GM12878 (cell line): ENCODE measurements around the gene GPR107. TPM values are rescaled to one million over a fixed set of nuclear protein-coding genes. Genes with fewer than 3 reads are reported as not detected.

Source experiments
- ATAC-seq: fragments of 200-7000 bp; cut with Tn5 transposase; 3 replicates; pipeline ENCODE4 v1.9.1; 2020; ENCODE audit warnings: mild to moderate bottlenecking, moderate library complexity
- BruUV-seq: library from RNA; stranded (reverse); fragments of 400-500 nt; replicated peaks from 2 replicates; lab custom pipeline; 2021; lab: Mats Ljungman, UMichigan
- CTCF ChIA-PET: fragments of 300-600 bp; sonication (Branson Sonifier 250); formaldehyde crosslinking; extraction: SDS; loops from one replicate; lab custom pipeline; 2021; ENCODE audit warnings: inconsistent platforms; lab: Yijun Ruan, JAX
- POLR2A ChIA-PET: fragments of 350-600 bp; formaldehyde crosslinking; extraction: SDS; loops from one replicate; lab custom pipeline; 2021; ENCODE audit warnings: inconsistent platforms; lab: Charles Lee
- RAD21 ChIA-PET: fragments of 300-600 bp; sonication (Branson Sonifier 250); formaldehyde crosslinking; loops from one replicate; lab custom pipeline; 2023; ENCODE audit warnings: antibody characterized with exemption; ENCODE audit not compliant: unreplicated experiment; lab: Charles Lee
- SMC1A ChIA-PET: fragments of 300-600 bp; sonication (Branson Sonifier 250); formaldehyde crosslinking; loops from one replicate; lab custom pipeline; 2023; ENCODE audit not compliant: unreplicated experiment, uncharacterized antibody; lab: Charles Lee
- DNase-seq: peaks from one replicate; pipeline ENCODE4 v3.0.0-alpha.2; 2011; ENCODE audit warnings: low read depth, low spot score
- FAIRE-seq: peaks from 3 replicates; lab custom pipeline; 2011; peaks lifted over from hg19 to GRCh38; lab: Jason Lieb, UNC
- H2AFZ ChIP-seq: 2 replicates; pipeline ENCODE4 v1.6.0; 2011; ENCODE audit warnings: low read depth, low read length, control low read depth; ENCODE audit not compliant: control insufficient read depth
- H3K27ac ChIP-seq: 2 replicates; pipeline ENCODE4 v1.5.1; 2011; ENCODE audit warnings: control low read depth; ENCODE audit not compliant: control insufficient read depth, insufficient read depth
- H3K27me3 ChIP-seq, 2 experiments: replicated peaks in 1 of 2; 2 replicates each; pipeline versions ENCODE4 v1.6.0 to v1.6.1; 2011; ENCODE audit warnings: low read length in 1 of 2; ENCODE audit not compliant: control insufficient read depth in 2 of 2, insufficient read depth in 2 of 2
- H3K36me3 ChIP-seq, 2 experiments: 2 replicates each; pipeline ENCODE4 v1.5.1; 2011; ENCODE audit warnings: low read length in 1 of 2; ENCODE audit not compliant: control insufficient read depth in 2 of 2, insufficient read depth in 2 of 2
- H3K4me1 ChIP-seq: 2 replicates; pipeline ENCODE4 v1.6.1; 2011; ENCODE audit warnings: mild to moderate bottlenecking, low read length, moderate library complexity, mixed read lengths; ENCODE audit not compliant: control insufficient read depth, insufficient read depth
- H3K4me2 ChIP-seq: 2 replicates; pipeline ENCODE4 v1.6.0; 2011; ENCODE audit warnings: control low read depth; ENCODE audit not compliant: control insufficient read depth, insufficient read depth
- H3K4me3 ChIP-seq: fragments of 200-600 bp; sonication (generic); 2 replicates; pipeline ENCODE4 v1.5.1; 2016
- H3K79me2 ChIP-seq: 2 replicates; pipeline ENCODE4 v1.6.0; 2011; ENCODE audit warnings: low read length; ENCODE audit not compliant: control insufficient read depth, insufficient read depth
- H3K9ac ChIP-seq: 2 replicates; pipeline ENCODE4 v1.8.0; 2011; ENCODE audit warnings: low read length, control low read depth, mixed read lengths; ENCODE audit not compliant: control insufficient read depth, insufficient read depth
- H3K9me3 ChIP-seq: replicated peaks from 3 replicates; pipeline ENCODE4 v1.5.1; 2011; ENCODE audit warnings: mild to moderate bottlenecking, low read length; ENCODE audit not compliant: control insufficient read depth, insufficient read depth
- H4K20me1 ChIP-seq: 2 replicates; pipeline ENCODE4 v1.6.0; 2011; ENCODE audit not compliant: control insufficient read depth, insufficient read depth
- CHD4 ChIP-seq: fragments of 200-600 bp; sonication (generic); IDR thresholded peaks from 2 replicates; pipeline ENCODE4 v1.6.1; 2016; ENCODE audit warnings: mild to moderate bottlenecking
- ESRRA ChIP-seq: IDR thresholded peaks from 2 replicates; pipeline ENCODE4 v1.6.1; 2012; ENCODE audit warnings: mild to moderate bottlenecking, low read length, improper control_type of control experiment
- IKZF2 ChIP-seq, 2 experiments: fragments of 450-650 bp; IDR thresholded peaks; 2 replicates each; pipeline ENCODE4 v1.6.1; 2017; ENCODE audit warnings: mild to moderate bottlenecking in 2 of 2, moderate library complexity in 2 of 2
- NFYB ChIP-seq: IDR thresholded peaks from 2 replicates; pipeline ENCODE4 v1.6.1; 2011; ENCODE audit warnings: low read depth, mild to moderate bottlenecking, low read length, improper control_type of control experiment, moderate library complexity; ENCODE audit not compliant: insufficient read depth
- PBX3 ChIP-seq: IDR thresholded peaks from 2 replicates; pipeline ENCODE4 v1.6.1; 2011; ENCODE audit warnings: mild to moderate bottlenecking, low read depth, low read length, moderate library complexity; ENCODE audit not compliant: insufficient replicate concordance
- POU2F2 ChIP-seq: IDR thresholded peaks from 3 replicates; pipeline ENCODE4 v1.6.1; 2011; ENCODE audit warnings: low read depth, mild to moderate bottlenecking, low read length, borderline replicate concordance
- RAD21 ChIP-seq: IDR thresholded peaks from 2 replicates; pipeline ENCODE4 v1.6.1; 2011; ENCODE audit warnings: mild to moderate bottlenecking, low read depth, low read length, moderate library complexity; ENCODE audit not compliant: insufficient read depth
- RAD51 ChIP-seq: fragments of 450-650 bp; IDR thresholded peaks from 2 replicates; pipeline ENCODE4 v1.6.1; 2016; ENCODE audit warnings: moderate library complexity, mild to moderate bottlenecking, inconsistent platforms
- SMAD1 ChIP-seq: fragments of 450-650 bp; IDR thresholded peaks from 2 replicates; pipeline ENCODE4 v1.6.1; 2018; ENCODE audit warnings: mild to moderate bottlenecking, low read depth; ENCODE audit not compliant: partially characterized antibody
- SUZ12 ChIP-seq: fragments of 200-600 bp; sonication (generic); IDR thresholded peaks from one replicate; pipeline ENCODE4 v1.6.1; 2018; ENCODE audit warnings: antibody characterized with exemption, mild to moderate bottlenecking; ENCODE audit not compliant: unreplicated experiment
- ZNF217 ChIP-seq: fragments of 450-650 bp; IDR thresholded peaks from 2 replicates; pipeline ENCODE4 v1.6.1; 2017; ENCODE audit warnings: antibody characterized with exemption, mild to moderate bottlenecking
- WGBS: methylation state at CpG from one replicate; pipeline ENCODE4 v1.1.6; 2016; ENCODE audit warnings: low lambda C conversion rate; ENCODE audit not compliant: insufficient replicate concordance, insufficient coverage; ENCODE audit errors: missing lambda C conversion rate; 5-methylcytosine and 5-hydroxymethylcytosine counted together
- in situ Hi-C: fragments of 300-500 bp; cut with MboI; formaldehyde crosslinking; loops from 9 replicates; pipeline ENCODE4 v1.14.3; 2018; ENCODE audit warnings: mixed read lengths
- intact Hi-C: fragments of 100-400 bp; cut with micrococcal nuclease; formaldehyde crosslinking; loops from one replicate; pipeline ENCODE4 v1.14.2; 2022; ENCODE audit not compliant: unreplicated experiment
- polyA plus RNA-seq, 11 experiments: library from polyadenylated mRNA; depleted of rRNA in 4 of 11; unstranded in 6 of 11; stranded (reverse) in 5 of 11; fragments of >200 nt; fragmentation: Nextera tagmentation in 4 of 11; fragmentation: Illumina TruSeq in 1 of 11; extraction: Ambion mirVana in 4 of 11; extraction: Trizol in 1 of 11; gene quantifications; 1 replicate in 1 of 11; 2 replicates in 10 of 11; pipeline versions ENCODE4 v1.2.1 to v1.2.3, GENCODE V29; 2011 to 2016; ENCODE audit warnings: inconsistent platforms in 2 of 11, missing spikeins in 2 of 11, low read depth in 1 of 11
- total RNA-seq, 4 experiments: library from RNA; depleted of rRNA in 3 of 4; stranded (reverse); fragments of >200 nt in 3 of 4; fragmentation: Illumina TruSeq in 1 of 4; extraction: Trizol in 1 of 4; gene quantifications; 2 replicates each; pipeline versions ENCODE4 v1.2.1 to v1.2.3, GENCODE V29; 2013 to 2021
- TF ChIP-seq, protein P1 (sequence below): fragments of 450-650 bp; IDR thresholded peaks from 2 replicates; pipeline ENCODE4 v1.6.1; 2016; ENCODE audit warnings: mild to moderate bottlenecking, moderate library complexity, borderline replicate concordance

The GPR107 gene
- total and polyA plus RNA-seq, 10 of the 15 experiments (the other 5 are each of a cell fraction or from before 2014, with no cell fraction given) = 2.7 to 21.4 (median 10.6) TPM

DNA sequence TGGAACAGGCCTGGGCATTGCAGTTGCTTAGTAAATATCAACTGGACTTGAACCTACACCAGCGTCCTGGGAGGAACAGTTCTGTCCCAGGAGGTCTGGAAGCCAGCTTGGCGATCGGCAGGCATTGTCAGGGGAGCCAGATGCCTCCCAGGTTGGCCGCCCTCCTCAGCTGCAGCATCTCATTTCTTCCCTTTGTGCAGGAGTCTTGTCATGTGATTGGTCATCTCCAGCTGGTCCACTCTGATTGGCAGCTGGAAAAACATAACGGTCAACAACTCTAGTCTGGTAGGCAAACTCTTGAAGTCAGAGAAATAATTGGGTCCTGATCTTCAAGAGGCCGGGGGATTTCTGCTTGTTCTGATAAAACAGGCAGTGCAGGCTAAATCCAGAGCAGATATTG lies 88.9 kb downstream of the GPR107 start:
- BruUV-seq = no TSS peak
- ChIA-PET CTCF (no interaction called here), POLR2A (interaction anchor here (1.6 kb wide), 1 partner anchor 12 kb away, joined by 3 read pairs; no protein-coding TSS in a partner anchor), SMC1A (no interaction called here), RAD21 (no interaction called here)
- Histone ChIP-seq H3K36me3 (no peaks in the 10 kb centered on the region), H3K27ac (no peak overlapping the region), H3K4me1 (no peaks in the 10 kb centered on the region), H3K4me3 (no peak overlapping the region), H3K9ac (no peak overlapping the region), H4K20me1 (no peaks in the 10 kb centered on the region), H3K27me3 (no peaks in the 10 kb centered on the region), H3K4me2 (no peak overlapping the region), H3K9me3 (no peaks in the 10 kb centered on the region), H3K79me2 (no peaks in the 10 kb centered on the region), H2AFZ (no peak overlapping the region)
- ATAC-seq (no peak), DNase-seq (no peak), FAIRE-seq (no peak)
- WGBS = 76% methylated on average over 6 of the region's 6 CpGs
- TF ChIP-seq PBX3 = no peak
- TF ChIP-seq IKZF2 (IDR thresholded peaks at IDR 0.05) = no peak
- TF ChIP-seq SUZ12 = no peak
- no peak for TF ChIP-seq ESRRA
- no peak for TF ChIP-seq SMAD1
- intact Hi-C loops (no loop called here), in situ Hi-C loops (no loop called here)

GRCh38 chr9:130143279-130143893 lies 89.7 kb downstream of the GPR107 start:
- 54% methylated on average over 20 of the region's 24 CpGs for WGBS
- ATAC-seq (no peak), FAIRE-seq (no peak), DNase-seq (no peak)
- H3K4me1 ChIP-seq = no peaks in the 10 kb centered on the region
- RAD21 ChIA-PET = no interaction called here
- no peak overlapping the region for H3K4me3 ChIP-seq
- no peak overlapping the region for H3K27ac ChIP-seq
- no peak overlapping the region for H3K9ac ChIP-seq
- no peaks in the 10 kb centered on the region for H3K9me3 ChIP-seq
- H3K36me3 ChIP-seq = no peaks in the 10 kb centered on the region
- no peaks in the 10 kb centered on the region for H4K20me1 ChIP-seq
- H3K4me2 ChIP-seq = no peak overlapping the region
- intact Hi-C loops = no loop called here
- in situ Hi-C loops = no loop called here
- CTCF ChIA-PET = interaction anchor here (1.2 kb wide), 1 partner anchor 103 kb away, joined by 3 read pairs; no protein-coding TSS in a partner anchor
- H3K27me3 ChIP-seq = no peaks in the 10 kb centered on the region
- no TSS peak for BruUV-seq
- no peaks in the 10 kb centered on the region for H3K79me2 ChIP-seq
- H2AFZ ChIP-seq = no peak overlapping the region
- POLR2A ChIA-PET = interaction anchor here (0.6 kb wide), 1 partner anchor 93 kb away, joined by 4 read pairs; no protein-coding TSS in a partner anchor
- SMC1A ChIA-PET = no interaction called here
- TF ChIP-seq ZNF217 (no peak), CHD4 (no peak), NFYB (no peak), RAD51 (no peak), POU2F2 (no peak), RAD21 (no peak)
- TF ChIP-seq, protein P1, sequence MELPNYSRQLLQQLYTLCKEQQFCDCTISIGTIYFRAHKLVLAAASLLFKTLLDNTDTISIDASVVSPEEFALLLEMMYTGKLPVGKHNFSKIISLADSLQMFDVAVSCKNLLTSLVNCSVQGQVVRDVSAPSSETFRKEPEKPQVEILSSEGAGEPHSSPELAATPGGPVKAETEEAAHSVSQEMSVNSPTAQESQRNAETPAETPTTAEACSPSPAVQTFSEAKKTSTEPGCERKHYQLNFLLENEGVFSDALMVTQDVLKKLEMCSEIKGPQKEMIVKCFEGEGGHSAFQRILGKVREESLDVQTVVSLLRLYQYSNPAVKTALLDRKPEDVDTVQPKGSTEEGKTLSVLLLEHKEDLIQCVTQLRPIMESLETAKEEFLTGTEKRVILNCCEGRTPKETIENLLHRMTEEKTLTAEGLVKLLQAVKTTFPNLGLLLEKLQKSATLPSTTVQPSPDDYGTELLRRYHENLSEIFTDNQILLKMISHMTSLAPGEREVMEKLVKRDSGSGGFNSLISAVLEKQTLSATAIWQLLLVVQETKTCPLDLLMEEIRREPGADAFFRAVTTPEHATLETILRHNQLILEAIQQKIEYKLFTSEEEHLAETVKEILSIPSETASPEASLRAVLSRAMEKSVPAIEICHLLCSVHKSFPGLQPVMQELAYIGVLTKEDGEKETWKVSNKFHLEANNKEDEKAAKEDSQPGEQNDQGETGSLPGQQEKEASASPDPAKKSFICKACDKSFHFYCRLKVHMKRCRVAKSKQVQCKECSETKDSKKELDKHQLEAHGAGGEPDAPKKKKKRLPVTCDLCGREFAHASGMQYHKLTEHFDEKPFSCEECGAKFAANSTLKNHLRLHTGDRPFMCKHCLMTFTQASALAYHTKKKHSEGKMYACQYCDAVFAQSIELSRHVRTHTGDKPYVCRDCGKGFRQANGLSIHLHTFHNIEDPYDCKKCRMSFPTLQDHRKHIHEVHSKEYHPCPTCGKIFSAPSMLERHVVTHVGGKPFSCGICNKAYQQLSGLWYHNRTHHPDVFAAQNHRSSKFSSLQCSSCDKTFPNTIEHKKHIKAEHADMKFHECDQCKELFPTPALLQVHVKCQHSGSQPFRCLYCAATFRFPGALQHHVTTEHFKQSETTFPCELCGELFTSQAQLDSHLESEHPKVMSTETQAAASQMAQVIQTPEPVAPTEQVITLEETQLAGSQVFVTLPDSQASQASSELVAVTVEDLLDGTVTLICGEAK = no peak
